ENCODE results near the gene CYP11A1.

CYP11A1 gene

DNA sequence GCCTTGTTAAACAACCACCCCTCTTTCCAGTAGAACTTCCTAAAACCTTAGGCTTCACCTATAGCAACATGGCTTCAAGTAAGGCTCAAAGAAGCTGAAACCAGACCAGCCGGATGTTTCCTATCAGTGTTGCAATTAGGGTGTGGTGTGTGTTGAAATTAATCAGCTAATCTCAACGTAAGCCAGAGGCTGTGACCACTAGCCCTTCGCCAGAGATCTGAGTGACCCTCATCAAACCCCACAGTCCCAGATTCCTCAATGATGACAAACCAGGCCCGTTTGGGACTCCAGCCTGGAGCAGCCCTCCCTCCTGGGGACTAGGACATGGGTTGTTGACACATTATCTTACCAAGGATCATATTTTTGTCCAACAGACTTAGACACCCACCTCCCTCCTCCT, 27.3 kb downstream of the CYP11A1 start:
- DNase-seq, result no peak

DNA sequence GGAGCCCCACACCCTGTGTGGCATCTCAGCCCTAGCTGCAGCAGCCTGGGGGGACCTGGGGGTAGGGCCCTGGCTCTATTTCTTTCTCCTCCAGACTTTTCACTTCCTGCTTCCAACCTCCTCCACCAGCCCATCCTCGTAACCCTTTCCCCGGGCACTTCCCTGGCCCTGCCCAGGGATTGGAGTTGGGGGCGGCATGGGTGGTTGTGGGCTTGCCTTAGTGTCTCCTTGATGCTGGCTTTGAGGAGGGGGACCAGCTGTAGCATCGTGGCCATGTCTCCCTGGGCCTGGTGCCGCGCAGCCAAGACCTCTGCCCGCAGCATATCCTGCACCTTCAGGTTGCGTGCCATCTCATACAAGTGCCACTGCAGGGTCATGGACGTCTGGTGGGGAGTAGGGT, 28.1 kb downstream of the CYP11A1 start:
- DNase-seq, result no peak

DNA sequence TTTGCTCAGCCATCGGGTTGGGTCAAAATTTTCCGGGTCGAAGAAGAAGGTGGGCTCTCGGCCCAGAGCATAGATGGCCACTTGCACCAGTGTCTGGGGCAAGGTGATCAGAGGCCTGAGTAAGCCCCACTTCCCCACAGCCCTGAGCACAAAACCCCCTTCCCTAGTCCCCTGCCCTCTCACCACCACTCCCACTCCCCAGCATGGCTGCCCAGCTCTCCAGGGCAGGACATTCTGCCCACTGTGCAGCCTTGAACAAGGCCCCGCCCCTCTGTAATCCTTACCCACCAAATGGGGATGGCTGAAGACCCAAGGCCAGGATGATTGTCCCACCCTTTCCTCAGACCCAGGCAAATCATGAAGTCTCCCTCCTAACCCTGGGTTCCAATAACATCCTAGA, 28.8 kb downstream of the CYP11A1 start:
- no peak for DNase-seq

DNA sequence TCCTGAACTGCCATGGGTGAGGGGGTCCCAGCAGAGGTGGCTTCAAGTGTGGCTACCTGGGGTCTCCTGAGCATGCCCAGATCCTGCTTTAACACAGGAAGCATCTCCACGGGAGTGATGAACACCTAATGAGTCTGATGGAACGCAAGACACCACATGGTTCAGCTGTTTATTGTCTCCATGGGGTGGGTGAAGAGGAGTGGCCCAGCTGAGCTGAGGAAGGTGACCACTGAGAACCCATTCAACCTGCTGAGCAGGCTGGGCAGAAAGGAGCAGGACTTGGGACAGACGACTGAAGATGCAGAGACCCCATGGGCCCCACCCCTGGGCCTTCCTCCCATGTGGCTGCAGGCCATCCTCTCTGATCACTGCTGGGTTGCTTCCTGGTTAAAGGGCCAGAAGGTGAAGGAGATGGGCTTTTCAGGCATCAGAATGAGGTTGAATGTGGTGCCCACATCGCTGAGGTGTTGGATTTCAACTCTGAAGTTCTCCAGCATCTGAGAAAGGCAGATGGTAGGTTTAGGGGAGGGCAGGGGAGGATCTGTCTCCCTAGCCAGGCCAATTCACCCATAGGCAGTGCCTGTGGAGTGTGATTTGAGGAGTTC, 29.7 kb downstream of the CYP11A1 start:
- peak in 1 of 2 experiments; percentile 41 for DNase-seq

DNA sequence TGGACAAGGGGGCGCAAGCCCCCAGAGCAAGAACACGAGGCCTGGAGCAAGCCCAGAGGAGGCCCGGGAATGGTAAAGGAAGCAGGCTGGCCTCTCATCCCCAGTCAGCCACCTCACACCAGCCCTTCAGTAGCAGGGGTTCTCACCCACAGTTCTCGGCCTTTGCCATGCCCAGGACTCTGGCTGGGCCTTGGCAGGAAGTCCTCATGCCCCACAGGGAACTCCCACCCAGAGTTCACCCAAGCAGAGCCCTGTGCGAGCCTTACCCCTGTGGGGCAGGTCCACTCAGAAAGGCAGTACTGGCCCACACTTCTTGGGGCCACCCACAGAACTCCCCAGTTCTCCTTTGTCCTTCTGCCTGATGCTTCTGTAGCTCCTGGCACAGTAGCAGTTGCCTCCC, 30.3 kb downstream of the CYP11A1 start:
- DNase-seq, result no peak

DNA sequence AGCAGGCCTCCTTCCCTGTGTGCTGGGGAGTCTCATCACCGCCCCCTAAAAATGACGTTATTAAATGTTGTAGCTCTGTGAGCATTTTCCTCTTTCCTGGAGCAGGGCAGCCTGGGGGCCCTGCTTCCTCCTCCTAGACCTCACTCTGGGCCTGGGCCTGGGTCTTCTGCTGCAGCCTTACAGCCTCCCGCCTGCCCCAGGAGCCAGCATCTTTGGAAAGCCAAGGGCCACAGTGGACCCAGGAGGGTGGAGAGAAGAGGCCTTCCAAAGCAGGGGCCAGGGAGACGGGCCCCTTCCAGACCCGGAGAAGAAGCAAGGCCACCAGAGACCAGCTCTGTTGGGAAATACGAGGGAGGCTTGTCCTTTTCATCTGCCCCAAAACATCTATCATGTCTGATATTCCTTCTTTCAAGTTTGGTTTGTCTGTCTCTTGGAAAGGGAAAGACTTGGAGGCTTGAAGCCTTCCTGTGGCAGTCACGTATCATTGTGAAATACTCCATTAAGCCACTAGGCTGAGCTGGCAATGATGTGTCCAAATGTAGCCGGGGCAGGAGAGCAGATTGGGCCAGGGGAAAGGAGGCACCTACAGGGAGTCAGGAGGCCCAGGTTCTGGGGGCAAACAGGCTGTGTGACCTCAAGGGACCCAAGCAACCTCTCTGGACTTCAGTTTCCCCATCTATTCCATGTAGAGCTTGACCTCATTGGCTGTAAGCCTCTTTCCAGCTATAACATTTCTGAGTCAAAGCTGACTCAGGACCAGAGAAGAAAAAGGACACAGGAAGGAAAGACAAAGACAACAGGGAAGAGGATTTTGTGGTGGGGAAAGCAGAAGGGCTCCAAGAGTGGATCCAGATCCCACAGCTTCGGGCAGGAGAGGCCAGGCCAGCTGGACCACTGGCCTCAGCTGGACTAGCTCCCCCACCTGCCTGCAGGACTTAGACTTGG, 31.1 kb downstream of the CYP11A1 start:
- no peak for DNase-seq

DNA sequence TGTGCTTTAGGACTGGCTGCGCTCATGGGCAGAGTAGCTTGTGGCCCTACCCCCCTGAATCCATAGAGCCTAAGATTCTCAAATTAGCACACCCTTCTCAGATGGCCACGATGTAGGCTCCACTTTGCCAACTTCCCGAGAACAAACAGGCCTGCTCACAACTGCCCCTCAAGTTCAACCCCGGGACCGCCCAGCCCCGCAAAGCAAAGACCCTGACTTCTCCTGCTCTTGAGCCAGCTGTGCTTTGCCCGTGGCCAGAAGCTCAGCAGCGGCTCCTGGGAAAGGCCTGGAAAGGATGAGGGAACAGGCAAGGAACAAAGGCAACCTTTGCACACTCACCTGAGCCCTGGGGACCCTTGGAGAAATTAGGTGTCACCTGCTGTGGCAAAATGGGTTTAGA, 32.0 kb downstream of the CYP11A1 start:
- DNase-seq, result no peak

DNA sequence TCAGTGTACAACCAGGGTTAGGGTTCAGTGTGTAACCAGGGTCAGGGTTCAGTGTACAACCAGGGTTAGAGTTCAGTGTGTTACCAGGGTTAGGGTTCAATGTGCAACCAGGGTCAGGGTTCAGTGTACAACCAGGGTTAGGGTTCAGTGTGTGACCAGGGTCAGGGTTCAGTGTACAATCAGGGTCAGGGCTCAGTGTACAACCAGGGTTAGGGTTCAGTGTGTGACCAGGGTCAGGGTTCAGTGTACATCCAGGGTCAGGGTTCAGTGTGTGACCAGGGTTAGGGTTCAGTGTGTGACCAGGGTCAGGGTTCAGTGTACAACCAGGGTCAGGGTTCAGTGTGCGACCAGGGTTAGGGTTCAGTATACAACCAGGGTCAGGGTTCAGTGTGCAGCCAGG, 33.3 kb downstream of the CYP11A1 start:
- no peak for DNase-seq

DNA sequence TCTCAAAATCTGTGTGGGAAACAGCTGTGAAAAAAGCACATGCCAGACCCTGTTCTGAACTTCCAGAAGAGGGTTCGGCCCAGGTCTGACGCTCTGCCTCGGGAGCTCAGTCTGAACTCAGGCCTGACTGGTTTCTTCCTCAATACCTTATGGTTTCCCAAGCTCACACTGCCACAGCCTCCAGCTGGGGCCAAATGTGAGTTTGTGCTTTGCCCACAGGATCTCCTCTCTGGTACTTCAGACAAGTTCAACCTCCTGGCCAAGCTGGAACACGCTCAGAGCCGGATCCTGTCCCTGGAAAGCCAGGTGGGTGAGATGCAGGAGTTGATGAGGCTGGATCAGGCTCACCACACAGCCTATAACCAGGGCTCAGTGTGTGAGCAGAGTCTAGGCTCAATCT, 33.8 kb downstream of the CYP11A1 start:
- DNase-seq, result no peak

DNA sequence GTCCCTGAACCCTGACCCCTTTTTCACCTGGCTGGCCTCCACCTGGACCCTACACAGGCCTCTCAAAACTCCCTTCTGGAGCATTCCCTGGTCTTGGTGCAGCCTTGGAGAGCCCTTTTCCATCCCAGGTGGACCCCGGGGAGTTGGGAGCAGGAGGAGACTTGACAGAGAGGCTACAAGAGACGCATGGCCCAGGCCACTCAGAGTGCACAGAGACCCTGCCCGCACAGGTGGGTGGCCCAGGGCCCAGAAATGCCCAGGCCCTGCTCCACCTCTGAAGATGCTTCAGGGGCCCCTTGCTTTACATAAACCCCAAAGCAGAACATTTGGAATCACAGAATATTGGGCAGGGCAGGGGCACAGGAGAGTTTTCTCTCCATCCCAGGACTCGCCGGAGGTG, 34.4 kb downstream of the CYP11A1 start:
- no peak for DNase-seq

DNA sequence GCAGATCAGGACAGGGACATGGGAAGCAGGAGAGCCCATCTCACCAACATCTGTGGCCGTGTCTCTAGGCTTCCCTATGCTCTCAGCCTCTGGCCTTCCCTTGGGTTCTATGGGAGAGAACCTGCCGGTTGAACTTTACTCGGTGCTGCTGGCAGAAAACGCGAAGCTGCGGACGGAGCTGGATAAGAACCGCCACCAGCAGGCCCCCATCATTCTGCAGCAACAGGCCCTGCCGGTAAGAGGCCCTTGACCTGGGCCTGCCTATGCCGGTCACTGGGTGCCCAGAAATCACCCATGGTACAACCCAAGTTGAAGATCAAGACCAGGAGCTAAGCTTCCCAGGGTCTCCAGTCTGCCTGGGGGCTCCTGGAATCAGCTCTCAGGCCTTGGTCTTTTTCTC, 34.8 kb downstream of the CYP11A1 start:
- no peak for DNase-seq

DNA sequence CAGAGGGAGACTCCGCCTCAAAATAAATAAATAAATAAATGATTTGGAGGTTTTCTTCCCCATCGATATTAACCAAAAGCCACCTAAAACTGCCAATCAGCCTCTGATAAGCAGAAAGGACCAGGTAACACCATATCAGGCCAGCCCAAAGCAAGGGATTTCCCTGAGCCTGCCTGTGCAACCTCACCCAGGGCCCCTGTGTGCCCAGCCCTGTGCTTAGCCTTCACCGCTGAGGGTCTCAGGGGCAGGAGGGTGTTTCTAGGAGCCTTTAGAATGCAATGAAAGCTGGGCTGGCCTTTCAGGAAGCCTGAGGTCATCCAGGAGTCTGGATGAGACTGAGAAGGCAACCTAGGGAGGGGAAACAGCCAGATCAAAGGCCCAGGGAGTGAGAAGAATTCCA, 35.4 kb downstream of the CYP11A1 start:
- no peak for DNase-seq

DNA sequence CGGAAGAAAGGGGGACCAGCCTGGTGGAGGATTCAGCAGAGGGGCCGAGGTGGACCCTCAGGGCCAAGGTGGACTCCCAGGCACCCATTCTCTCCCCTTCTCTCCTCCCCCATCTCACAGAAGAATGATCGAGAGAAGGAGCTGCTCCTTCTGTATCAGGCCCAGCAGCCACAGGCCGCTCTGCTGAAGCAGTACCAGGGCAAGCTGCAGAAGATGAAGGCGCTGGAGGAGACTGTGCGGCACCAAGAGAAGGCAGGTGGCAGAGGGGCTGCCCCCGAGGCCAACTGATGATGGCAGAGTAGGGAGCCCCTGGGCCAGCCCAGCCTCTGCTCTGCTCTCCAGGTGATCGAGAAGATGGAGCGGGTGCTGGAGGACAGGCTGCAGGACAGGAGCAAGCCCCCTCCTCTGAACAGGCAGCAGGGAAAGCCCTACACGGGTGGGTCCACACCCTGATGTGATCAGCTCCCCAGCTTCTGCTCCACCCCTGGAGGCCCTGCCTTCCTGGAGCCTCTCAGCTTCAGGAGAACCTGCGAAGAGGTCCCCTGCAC, 36.5 kb downstream of the CYP11A1 start:
- DNase-seq, result no peak

DNA sequence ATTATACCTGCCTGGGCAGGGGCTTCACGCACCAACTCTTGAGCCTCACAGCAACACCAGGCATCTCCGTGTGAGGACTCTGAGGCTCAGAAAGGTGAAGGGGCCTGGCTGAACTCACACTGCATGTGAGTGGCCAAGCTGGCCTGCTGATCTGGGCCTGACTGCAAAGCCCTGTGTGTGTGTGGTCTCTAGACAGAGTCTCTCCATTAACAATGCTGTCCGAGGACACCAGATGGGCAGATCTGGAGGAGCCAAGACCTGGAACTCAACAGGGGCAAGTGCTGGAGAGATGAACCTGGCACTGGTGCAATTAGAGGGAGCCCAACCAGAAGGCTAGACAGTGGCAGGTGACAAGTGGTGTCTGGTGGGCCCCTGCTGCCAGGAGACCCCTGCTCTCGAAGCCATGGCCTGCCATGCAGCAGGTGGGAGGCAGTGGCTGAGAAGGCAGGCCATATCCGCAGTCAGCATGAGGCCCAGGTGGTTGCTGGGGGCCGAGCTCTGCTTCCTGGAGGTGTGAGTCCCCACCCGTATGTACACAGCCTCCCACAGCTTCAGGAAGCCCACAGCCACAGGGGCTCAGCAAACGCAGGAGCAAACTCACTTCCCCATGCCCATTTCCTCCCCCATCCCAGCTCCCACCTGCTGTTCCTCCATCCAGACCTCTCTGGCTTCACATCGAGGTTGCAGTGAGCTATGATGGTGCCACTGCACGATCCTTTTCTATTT, 39.0 kb downstream of the CYP11A1 start:
- DNase-seq, result no peak

DNA sequence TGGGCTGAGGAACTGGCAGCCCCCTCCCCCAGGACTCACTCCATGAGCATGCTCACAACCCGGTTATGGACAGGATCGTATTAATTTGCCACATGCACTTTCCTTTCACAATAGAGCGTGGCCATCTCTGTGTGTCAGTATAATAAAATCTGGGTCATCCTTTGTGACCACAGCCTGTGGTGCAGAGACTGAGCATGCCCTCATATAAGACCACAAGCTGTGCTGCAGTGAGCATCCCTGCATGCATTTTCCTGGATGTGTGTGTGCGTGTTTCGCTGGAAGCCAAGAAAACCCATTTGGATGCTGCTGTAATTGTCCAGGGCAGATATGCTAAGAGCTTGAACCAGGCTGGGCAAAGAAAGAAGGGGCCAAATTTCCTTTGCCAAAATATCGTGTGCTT, 39.7 kb downstream of the CYP11A1 start:
- DNase-seq, result no peak

DNA sequence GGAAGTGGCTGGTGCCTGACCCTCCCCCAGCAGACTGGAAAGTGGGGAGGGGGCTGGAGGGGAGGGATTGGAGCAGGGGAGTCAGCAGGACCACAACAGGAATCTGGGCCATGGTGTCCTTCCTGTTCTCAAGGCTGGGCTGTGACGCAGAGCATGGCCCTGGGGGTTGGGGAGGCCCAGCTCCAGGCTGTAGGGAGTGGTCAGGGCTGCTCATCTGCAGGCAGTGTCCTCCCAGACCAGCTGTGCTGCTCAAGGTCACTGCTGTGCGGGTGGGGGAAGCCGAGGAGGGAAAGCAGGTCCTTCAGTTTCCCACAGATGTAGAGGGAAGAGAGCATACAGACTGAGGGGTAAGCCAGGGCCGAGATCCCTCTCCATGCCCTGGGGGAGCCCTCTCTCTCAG, 40.7 kb downstream of the CYP11A1 start:
- DNase-seq, result no peak

DNA sequence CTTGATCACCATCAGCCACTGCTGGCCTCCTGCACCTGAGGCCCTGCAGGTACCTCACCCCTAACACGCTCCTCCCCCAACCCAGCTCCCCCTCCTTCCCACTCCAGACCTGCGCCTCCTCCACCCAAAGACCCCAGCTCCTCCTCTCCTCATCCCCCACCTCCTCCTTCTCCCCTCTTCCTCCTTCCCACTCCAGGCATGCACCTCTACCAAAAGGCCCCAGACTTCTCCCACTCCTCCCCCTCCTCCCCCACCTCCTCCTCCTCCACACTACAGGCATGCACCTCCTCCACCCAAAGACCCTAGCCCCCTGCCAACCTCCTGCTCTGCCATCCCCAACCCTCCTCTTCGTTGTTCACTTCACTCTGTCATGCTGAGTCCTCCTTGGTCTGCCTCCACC, 42.7 kb downstream of the CYP11A1 start:
- DNase-seq, result no peak

DNA sequence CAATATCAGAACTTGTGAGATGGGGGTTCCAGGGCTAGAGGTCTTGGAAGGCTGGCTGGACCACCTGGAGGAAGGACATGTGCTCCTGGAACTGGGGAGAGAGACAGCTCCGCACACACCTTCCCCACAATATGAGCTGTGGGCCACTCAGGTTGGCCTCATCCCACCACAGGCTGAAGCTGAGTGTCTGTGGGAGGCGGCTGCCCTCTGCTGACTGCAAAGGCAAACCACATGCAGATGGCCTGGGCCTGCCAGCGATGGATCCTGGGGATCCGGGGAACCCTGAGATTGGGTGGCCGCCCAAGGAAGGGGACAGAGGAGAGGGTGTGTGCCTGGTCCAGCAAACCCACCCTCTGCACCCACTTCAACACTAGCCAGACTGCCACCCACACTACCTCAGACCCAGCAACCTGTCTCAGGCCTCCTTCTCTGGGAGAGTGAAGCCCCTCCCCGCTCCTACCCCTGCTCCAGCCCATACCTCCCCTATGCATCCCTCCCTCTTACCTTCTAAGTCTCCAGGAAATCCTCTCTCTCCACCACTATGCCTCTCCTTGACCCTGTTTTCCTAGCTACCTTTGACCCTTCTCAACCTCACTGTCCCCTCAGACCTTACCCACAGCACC, 44.8 kb downstream of the CYP11A1 start:
- peak; percentile 33 to 78 for DNase-seq

DNA sequence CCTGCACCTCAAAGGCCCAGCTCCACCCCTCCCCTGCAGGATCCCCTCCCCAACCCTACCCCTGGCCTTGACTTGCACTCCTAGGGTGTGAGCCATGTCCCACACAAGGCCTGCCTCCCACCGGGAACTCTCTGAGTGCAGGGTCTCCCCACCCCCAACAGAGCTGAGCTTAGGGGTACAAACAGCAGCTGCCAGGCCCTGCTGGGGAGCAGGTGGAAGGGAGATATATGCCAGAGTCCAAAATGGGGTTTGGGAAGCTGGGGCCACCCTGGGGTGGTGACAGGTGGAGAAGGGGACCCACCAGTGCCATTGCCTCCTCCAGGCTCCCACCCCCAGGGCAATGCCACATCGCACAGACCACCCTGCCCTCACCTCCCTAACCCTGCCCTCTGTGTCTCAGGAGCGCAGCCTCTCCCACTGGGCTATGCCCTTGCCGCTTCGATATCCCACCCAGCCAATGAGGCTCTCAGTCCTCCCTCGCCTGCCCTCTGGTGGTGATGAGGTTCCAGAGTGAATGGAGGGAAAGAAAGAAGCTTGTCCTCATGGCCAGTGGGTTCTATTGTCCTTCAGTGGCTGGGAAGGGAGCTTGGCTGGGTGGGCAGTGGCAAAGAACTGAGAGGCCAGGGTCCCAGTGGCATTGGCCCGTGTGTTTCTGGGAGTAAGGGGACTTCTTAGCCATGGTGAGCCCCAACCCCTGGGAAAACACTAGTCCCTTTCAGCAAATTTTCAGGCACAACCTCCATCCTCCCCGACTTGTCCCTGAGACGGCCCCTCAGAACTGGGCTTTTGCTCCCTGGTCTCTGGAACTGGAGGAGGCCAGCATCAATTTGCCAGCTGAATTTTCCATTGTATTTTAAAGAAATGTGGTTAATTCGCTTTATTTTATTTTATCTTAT, 46.8 kb downstream of the CYP11A1 start:
- DNase-seq, result peak; percentile 81 to 88

DNA sequence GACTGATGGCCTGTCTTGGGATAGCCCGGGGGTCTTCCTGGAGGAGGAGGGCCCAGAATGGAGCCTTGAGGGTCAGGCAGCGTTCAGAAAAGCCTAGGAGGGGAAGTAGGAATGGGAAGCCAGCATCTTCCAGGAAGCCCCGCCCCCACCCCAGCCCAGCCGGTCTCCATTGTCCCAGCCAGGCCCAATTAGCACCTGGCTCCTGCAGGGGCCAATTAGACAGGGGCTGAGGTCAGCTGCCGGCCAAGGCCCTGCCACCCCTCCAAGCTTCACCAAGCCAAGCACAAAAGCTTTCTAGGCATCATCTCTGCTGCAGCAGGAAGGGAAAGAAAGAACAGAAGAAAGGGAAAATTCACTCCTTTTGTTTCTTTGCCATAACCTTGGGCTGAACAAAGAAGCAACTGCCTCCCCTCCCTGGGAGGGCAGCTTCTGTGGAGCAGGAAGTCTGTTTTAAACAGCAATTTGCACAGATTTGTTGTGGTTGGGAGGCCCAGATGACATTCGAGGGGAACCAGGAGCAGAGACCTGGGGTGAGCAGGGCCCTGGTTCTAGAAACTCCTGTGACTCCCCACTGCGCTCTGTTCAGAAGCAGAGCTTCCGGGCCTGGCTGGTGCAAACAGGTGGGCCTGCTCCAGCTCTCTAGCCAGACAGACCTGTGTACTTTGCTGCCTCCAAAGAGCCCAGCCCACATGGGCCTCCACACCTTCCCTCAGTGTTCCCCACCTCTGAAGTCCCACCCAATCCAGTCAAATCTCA, 47.7 kb downstream of the CYP11A1 start:
- no peak for DNase-seq

DNA sequence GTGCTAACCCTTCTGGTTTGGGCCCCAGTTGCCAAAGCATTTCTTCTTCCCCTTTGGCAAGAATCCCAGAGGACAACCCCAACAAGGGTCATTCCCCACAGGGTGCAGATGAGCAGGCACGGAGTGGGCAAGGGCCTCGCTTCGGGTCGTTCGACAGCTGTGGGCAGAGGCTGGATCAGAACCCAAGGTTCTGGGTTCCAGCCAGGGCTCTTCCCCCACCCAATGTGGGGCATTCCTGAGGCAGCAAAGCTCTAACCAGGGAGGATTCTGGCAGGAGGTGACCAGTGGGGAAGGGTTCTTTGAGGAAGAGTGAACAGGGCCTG, 48.3 kb downstream of the CYP11A1 start:
- no peak for DNase-seq
